CD4-positive, alpha-beta T cell treated with Interleukin-17A for 4 hours (primary cell): ENCODE results near the gene CEACAM19.
"Not testable (repeated sequence)": the region's sequence is repeated elsewhere in the genome, so short reads cannot be mapped to it uniquely, and the experiment has no call there.

Experiments
- DNase-seq: peaks from one replicate; pipeline ENCODE4 v3.0.0-alpha.2; 2020; ENCODE audit warnings: mixed read lengths

Gene CEACAM19

GRCh38 chr19:44646049-44646416, 25.2 kb upstream of the CEACAM19 start:
- DNase-seq: no peak

GRCh38 chr19:44647144-44647543, 24.1 kb upstream of the CEACAM19 start:
- no peak for DNase-seq

- DNase-seq: no peak
These were observed 22.5 kb upstream of the CEACAM19 start for GRCh38 chr19:44648631-44649251.

- DNase-seq: no peak
These were observed 21.6 kb upstream of the CEACAM19 start for GRCh38 chr19:44649578-44650145.

- DNase-seq: no peak
These were observed 17.9 kb upstream of the CEACAM19 start for GRCh38 chr19:44653343-44653742.

GRCh38 chr19:44653977-44654774, 17.1 kb upstream of the CEACAM19 start:
- DNase-seq: peak; percentile 67

GRCh38 chr19:44657211-44657921, 13.9 kb upstream of the CEACAM19 start:
- peak; percentile 72 for DNase-seq

GRCh38 chr19:44658069-44658733, 13.1 kb upstream of the CEACAM19 start:
- no peak for DNase-seq

GRCh38 chr19:44660081-44660480, 11.2 kb upstream of the CEACAM19 start:
- DNase-seq: no peak

GRCh38 chr19:44661205-44661604, 10.1 kb upstream of the CEACAM19 start:
- no peak for DNase-seq

- DNase-seq: no peak
These were observed 9.4 kb upstream of the CEACAM19 start for GRCh38 chr19:44661904-44662303.

- no peak for DNase-seq
These were observed 8.4 kb upstream of the CEACAM19 start for GRCh38 chr19:44662691-44663385.

GRCh38 chr19:44663996-44664395, 7.3 kb upstream of the CEACAM19 start:
- DNase-seq: no peak

- DNase-seq: no peak
These were observed 6.3 kb upstream of the CEACAM19 start for GRCh38 chr19:44664976-44665375.

GRCh38 chr19:44666852-44667556, 4.3 kb upstream of the CEACAM19 start:
- no peak for DNase-seq

- no peak for DNase-seq
These were observed 2.1 kb upstream of the CEACAM19 start for GRCh38 chr19:44668985-44669764.

- not testable (repeated sequence) for DNase-seq
These were observed 1.3 kb upstream of the CEACAM19 start for GRCh38 chr19:44670027-44670426.

GRCh38 chr19:44672226-44672625, 944 bp downstream of the CEACAM19 start:
- no peak for DNase-seq

- no peak for DNase-seq
These were observed 2.2 kb downstream of the CEACAM19 start for GRCh38 chr19:44673510-44673909.

GRCh38 chr19:44675521-44675920, 4.2 kb downstream of the CEACAM19 start:
- no peak for DNase-seq
